ENCODE results near the gene RREB1. TPM values are rescaled to one million over a fixed set of nuclear protein-coding genes. Genes with fewer than 3 reads are reported as not detected.

RREB1 gene
- total and polyA plus RNA-seq, 12 donors, result 3.0 to 47.1 (median 36.1) TPM

- TF ChIP-seq, protein P1, sequence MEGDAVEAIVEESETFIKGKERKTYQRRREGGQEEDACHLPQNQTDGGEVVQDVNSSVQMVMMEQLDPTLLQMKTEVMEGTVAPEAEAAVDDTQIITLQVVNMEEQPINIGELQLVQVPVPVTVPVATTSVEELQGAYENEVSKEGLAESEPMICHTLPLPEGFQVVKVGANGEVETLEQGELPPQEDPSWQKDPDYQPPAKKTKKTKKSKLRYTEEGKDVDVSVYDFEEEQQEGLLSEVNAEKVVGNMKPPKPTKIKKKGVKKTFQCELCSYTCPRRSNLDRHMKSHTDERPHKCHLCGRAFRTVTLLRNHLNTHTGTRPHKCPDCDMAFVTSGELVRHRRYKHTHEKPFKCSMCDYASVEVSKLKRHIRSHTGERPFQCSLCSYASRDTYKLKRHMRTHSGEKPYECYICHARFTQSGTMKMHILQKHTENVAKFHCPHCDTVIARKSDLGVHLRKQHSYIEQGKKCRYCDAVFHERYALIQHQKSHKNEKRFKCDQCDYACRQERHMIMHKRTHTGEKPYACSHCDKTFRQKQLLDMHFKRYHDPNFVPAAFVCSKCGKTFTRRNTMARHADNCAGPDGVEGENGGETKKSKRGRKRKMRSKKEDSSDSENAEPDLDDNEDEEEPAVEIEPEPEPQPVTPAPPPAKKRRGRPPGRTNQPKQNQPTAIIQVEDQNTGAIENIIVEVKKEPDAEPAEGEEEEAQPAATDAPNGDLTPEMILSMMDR (IDR thresholded peaks at IDR 0.05), result no peak
- DNase-seq (no peak), ATAC-seq (no peak)
- Histone ChIP-seq H3K4me1 (peaks cover 0 to 51% (median 0%) of the 10 kb centered on the region in 9 donors), H3K27ac (no peak overlapping the region), H3K9me3 (no peaks in the 10 kb centered on the region), H3K4me3 (no peak overlapping the region), H3K36me3 (peaks cover 0 to 75% (median 26%) of the 10 kb centered on the region in 9 donors), H3K27me3 (no peaks in the 10 kb centered on the region)
- WGBS, 2 donors, result 97 to 100% methylated on average over 8 of the region's 8 CpGs
- intact Hi-C loops (cut with DNase I), result no loop called here
Measured at GRCh38 chr6:7203939-7204338, 96.2 kb downstream of the RREB1 start.

DNA sequence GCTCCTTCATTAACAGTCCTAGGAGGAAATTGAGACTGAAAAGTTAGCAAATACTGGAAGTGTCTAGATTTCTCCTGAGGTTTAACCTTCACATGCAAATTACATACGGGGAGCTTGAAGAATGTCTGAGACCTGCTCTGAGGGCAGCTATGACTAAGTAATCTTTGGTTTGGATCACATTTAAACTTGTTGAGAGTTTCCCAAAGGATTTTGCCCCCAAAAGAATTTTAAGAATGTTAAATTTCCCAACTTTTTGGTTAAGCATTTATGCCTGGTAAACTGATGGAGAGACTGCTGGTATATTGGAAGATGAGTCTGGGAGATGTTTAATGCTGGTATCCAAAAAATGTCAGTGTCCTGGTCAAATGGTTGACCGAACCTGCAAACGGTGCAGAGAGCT, 97.0 kb downstream of the RREB1 start:
- Histone ChIP-seq H3K27ac (no peak overlapping the region), H3K27me3 (no peaks in the 10 kb centered on the region), H3K4me3 (no peak overlapping the region), H3K4me1 (peaks cover 0 to 46% (median 0%) of the 10 kb centered on the region in 9 donors), H3K9me3 (no peaks in the 10 kb centered on the region), H3K36me3 (peaks cover 0 to 81% (median 26%) of the 10 kb centered on the region in 9 donors)
- intact Hi-C loops (cut with DNase I), result no loop called here
- 93 to 97% methylated on average over 3 of the region's 3 CpGs for WGBS, 2 donors
- no peak for DNase-seq
- TF ChIP-seq, protein P1 (IDR thresholded peaks at IDR 0.05), result no peak
- no peak for ATAC-seq

- Histone ChIP-seq H3K4me3 (no peak overlapping the region), H3K4me1 (peaks cover 0 to 23% (median 0%) of the 10 kb centered on the region in 9 donors), H3K27me3 (no peaks in the 10 kb centered on the region), H3K36me3 (peaks cover 0 to 93% (median 37%) of the 10 kb centered on the region in 9 donors), H3K27ac (peak overlapping the region in 1 of 10 donors; percentile 28), H3K9me3 (no peaks in the 10 kb centered on the region)
- DNase-seq (no peak), ATAC-seq (no peak)
- WGBS, 2 donors, result 65 to 67% methylated on average over 4 of the region's 4 CpGs
- TF ChIP-seq, protein P1 (IDR thresholded peaks at IDR 0.05), result no peak
- intact Hi-C loops (cut with DNase I), result no loop called here
Measured at GRCh38 chr6:7207720-7208119, 100.0 kb downstream of the RREB1 start.

DNA sequence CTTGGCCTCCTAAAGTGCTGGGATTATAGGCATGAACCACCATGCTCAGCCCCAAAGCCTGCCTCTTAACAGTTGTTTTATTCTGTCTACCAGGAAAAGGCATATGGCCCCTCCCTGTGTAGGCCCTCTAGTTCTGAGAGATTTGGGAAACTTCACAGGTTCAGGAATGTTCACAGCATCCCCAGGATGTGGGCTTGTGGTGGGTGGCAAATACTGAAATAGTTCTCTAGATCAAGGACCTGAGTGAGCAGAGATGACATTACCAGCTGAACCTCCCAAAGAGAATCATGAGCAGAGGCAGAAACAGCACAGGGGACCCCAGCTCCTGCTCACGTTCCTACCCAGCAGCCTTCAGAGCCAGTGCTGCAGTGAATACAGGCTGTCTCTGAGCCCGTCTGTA, 105.7 kb downstream of the RREB1 start:
- ATAC-seq (no peak), DNase-seq (no peak)
- Histone ChIP-seq H3K27me3 (no peaks in the 10 kb centered on the region), H3K4me3 (no peak overlapping the region), H3K27ac (no peak overlapping the region), H3K36me3 (peaks cover 0 to 92% (median 44%) of the 10 kb centered on the region in 9 donors), H3K4me1 (peaks cover 7 to 51% (median 33%) of the 10 kb centered on the region in 9 donors), H3K9me3 (no peaks in the 10 kb centered on the region)
- WGBS, 2 donors, result 98 to 99% methylated on average over 2 of the region's 2 CpGs
- TF ChIP-seq, protein P1 (IDR thresholded peaks at IDR 0.05), result no peak
- intact Hi-C loops (cut with DNase I), result loop anchor here in 2 of 10 donors (10.0 kb wide), 2 partner anchors 99 to 289 kb away; no protein-coding TSS in a partner anchor

Data from heart right ventricle (tissue), 16 donors.